K562 (cell line): ENCODE data around the gene CYP4B1.
"Not testable (repeated sequence)": the region's sequence is repeated elsewhere in the genome, so short reads cannot be mapped to it uniquely, and the experiment has no call there.

Experiments used
- CUX1 ChIP-seq: fragments of 200-800 bp; sonication (Bioruptor generic); IDR thresholded peaks from 2 replicates; pipeline ENCODE4 v1.6.1; 2016; ENCODE audit warnings: missing genetic modification characterization, missing compliant biosample characterization
- FOXP1 ChIP-seq: sonication (generic); formaldehyde crosslinking; IDR thresholded peaks from 2 replicates; pipeline ENCODE4 v1.8.0; 2022; ENCODE audit warnings: mild to moderate bottlenecking, missing genetic modification reagents
- KDM5B ChIP-seq: fragments of 200-600 bp; sonication (generic); IDR thresholded peaks from 2 replicates; pipeline ENCODE4 v1.6.1; 2012; ENCODE audit warnings: low read depth, mild to moderate bottlenecking, moderate library complexity, low read length, control low read depth, inconsistent platforms; ENCODE audit not compliant: insufficient replicate concordance
- MAFF ChIP-seq: IDR thresholded peaks from 2 replicates; pipeline ENCODE4 v1.6.1; 2012; ENCODE audit warnings: low read length, improper control_type of control experiment
- RFX5 ChIP-seq: IDR thresholded peaks from 2 replicates; pipeline ENCODE4 v1.6.1; 2011; ENCODE audit warnings: low read depth, mild to moderate bottlenecking, improper control_type of control experiment, low read length
- SAFB ChIP-seq: fragments of 200-400 bp; formaldehyde crosslinking; IDR thresholded peaks from 2 replicates; pipeline ENCODE4 v1.6.1; 2017; ENCODE audit warnings: low read depth, low read length, borderline replicate concordance
- ZBED1 ChIP-seq: IDR thresholded peaks from 2 replicates; pipeline ENCODE4 v1.6.1; 2014

DNA sequence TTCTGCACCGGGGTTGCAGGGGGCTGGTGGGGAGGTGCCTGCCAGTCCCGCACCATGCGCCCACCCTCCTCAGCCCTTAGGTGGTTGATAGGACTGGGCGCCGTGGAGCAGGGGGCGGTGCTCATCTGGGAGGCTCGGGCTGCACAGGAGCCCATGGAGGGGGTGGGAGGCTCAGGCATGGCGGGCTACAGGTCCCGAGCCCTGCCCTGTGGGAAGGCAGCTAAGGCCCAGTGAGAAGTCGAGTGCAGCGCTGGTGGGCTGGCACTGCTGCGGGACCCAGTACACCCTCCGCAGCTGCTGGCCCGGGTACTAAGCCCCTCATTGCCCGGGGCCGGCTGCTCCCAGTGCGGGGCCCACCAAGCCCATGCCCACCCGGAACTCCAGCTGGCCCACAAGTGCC lies 20.4 kb upstream of the CYP4B1 start:
- TF ChIP-seq KDM5B, RFX5, CUX1, ZBED1, SAFB, MAFF, FOXP1: not testable (repeated sequence)
